Measurements from ENCODE around the gene ASF1B. TPM values are rescaled to one million over a fixed set of nuclear protein-coding genes. Genes with fewer than 3 reads are reported as not detected.
"Not testable (repeated sequence)": the region's sequence is repeated elsewhere in the genome, so short reads cannot be mapped to it uniquely, and the experiment has no call there.

The ASF1B gene
- total RNA-seq, 4 donors from 2014 or later: 1.2 TPM; not detected in 3

GRCh38 chr19:14181906-14182305 lies 45.5 kb upstream of the ASF1B start:
- no peak for ATAC-seq
- WGBS, 2 donors (ENCODE audit: low coverage in 1 of 2): 100% methylated on average over 1 of the region's 6 CpGs; no CpG with 5 or more reads in 1 of the 2 donors
- Histone ChIP-seq H3K4me3 (no peak overlapping the region), H3K36me3 (peaks cover 0 to 27% of the 10 kb centered on the region in 2 donors), H3K4me1 (no peaks in the 10 kb centered on the region), H3K9me3 (no peaks in the 10 kb centered on the region), H3K27me3 (no peaks in the 10 kb centered on the region), H3K27ac (no peak overlapping the region)
- no peak for TF ChIP-seq CTCF (IDR thresholded peaks at IDR 0.05)
- TF ChIP-seq POLR2AphosphoS5 (IDR thresholded peaks at IDR 0.05): no peak
- TF ChIP-seq EP300 (IDR thresholded peaks at IDR 0.05): no peak
- no peak for TF ChIP-seq POLR2A (IDR thresholded peaks at IDR 0.05)

- H3K4me1 ChIP-seq, H3K27ac ChIP-seq, ATAC-seq, H3K4me3 ChIP-seq, H3K27me3 ChIP-seq, H3K9me3 ChIP-seq: not testable (repeated sequence)
- 87 to 91% methylated on average over 7 of the region's 12 CpGs for WGBS, 2 donors (ENCODE audit: low coverage in 1 of 2)
- H3K36me3 ChIP-seq: peaks cover 0 to 34% of the 10 kb centered on the region in 2 donors
Measured at GRCh38 chr19:14181199-14181598, 44.8 kb upstream of the ASF1B start.

GRCh38 chr19:14177496-14178074 lies 41.2 kb upstream of the ASF1B start:
- H3K4me1 ChIP-seq: no peaks in the 10 kb centered on the region
- no peak overlapping the region for H3K4me3 ChIP-seq
- H3K27ac ChIP-seq: no peak overlapping the region
- ATAC-seq: no peak
- no peak for TF ChIP-seq POLR2A (IDR thresholded peaks at IDR 0.05)
- TF ChIP-seq POLR2AphosphoS5 (IDR thresholded peaks at IDR 0.05): no peak
- no peak for TF ChIP-seq EP300 (IDR thresholded peaks at IDR 0.05)
- TF ChIP-seq CTCF (IDR thresholded peaks at IDR 0.05): no peak
- H3K27me3 ChIP-seq: no peaks in the 10 kb centered on the region
- WGBS, 2 donors (ENCODE audit: low coverage in 1 of 2): 69% methylated on average over 2 of the region's 23 CpGs; no CpG with 5 or more reads in 1 of the 2 donors
- no peaks in the 10 kb centered on the region for H3K9me3 ChIP-seq
- peaks cover 0 to 63% of the 10 kb centered on the region in 2 donors for H3K36me3 ChIP-seq

- no peak for TF ChIP-seq POLR2AphosphoS5 (IDR thresholded peaks at IDR 0.05)
- TF ChIP-seq POLR2A (IDR thresholded peaks at IDR 0.05): no peak
- TF ChIP-seq EP300 (IDR thresholded peaks at IDR 0.05): no peak
- no peak for TF ChIP-seq CTCF (IDR thresholded peaks at IDR 0.05)
- Histone ChIP-seq H3K9me3 (no peaks in the 10 kb centered on the region), H3K27me3 (no peaks in the 10 kb centered on the region), H3K36me3 (peaks cover 0 to 77% of the 10 kb centered on the region in 2 donors), H3K4me3 (no peak overlapping the region), H3K27ac (no peak overlapping the region), H3K4me1 (no peaks in the 10 kb centered on the region)
- no peak for ATAC-seq
- WGBS, 2 donors (ENCODE audit: low coverage in 1 of 2): 81 to 82% methylated on average over 4 to 6 of the region's 6 CpGs
Measured at GRCh38 chr19:14175351-14175792, 39.0 kb upstream of the ASF1B start.

- Histone ChIP-seq H3K4me3 (no peak overlapping the region), H3K27me3 (no peaks in the 10 kb centered on the region), H3K9me3 (no peaks in the 10 kb centered on the region), H3K4me1 (no peaks in the 10 kb centered on the region), H3K27ac (no peak overlapping the region), H3K36me3 (peaks cover 0 to 82% of the 10 kb centered on the region in 2 donors)
- TF ChIP-seq CTCF (IDR thresholded peaks at IDR 0.05): no peak
- no peak for TF ChIP-seq POLR2AphosphoS5 (IDR thresholded peaks at IDR 0.05)
- no peak for TF ChIP-seq POLR2A (IDR thresholded peaks at IDR 0.05)
- no peak for TF ChIP-seq EP300 (IDR thresholded peaks at IDR 0.05)
- 90 to 100% methylated on average over 1 to 8 of the region's 9 CpGs for WGBS, 2 donors (ENCODE audit: low coverage in 1 of 2)
- no peak for ATAC-seq
Measured at GRCh38 chr19:14174883-14175282, 38.5 kb upstream of the ASF1B start.

All from gastroesophageal sphincter (tissue), 4 donors.